HepG2 (cell line): ENCODE results near the gene OR1C1. TPM values are rescaled to one million over a fixed set of nuclear protein-coding genes. Genes with fewer than 3 reads are reported as not detected.

Experiments used
- ATAC-seq: fragments of 200-7000 bp; cut with Tn5 transposase; 3 replicates; pipeline ENCODE4 v1.9.1; 2020; ENCODE audit warnings: mild to moderate bottlenecking, moderate library complexity
- BruUV-seq: library from RNA; stranded (reverse); fragments of 400-500 nt; replicated peaks from 2 replicates; lab custom pipeline; 2021; lab: Mats Ljungman, UMichigan
- CTCF ChIA-PET: fragments of 300-600 bp; formaldehyde crosslinking; extraction: SDS; loops from one replicate; lab custom pipeline; 2021; ENCODE audit warnings: low total read pairs, inconsistent platforms, low intra/inter-chr PET ratio; lab: Yijun Ruan, JAX
- POLR2A ChIA-PET: fragments of 350-600 bp; sonication (Branson Sonifier 250); formaldehyde crosslinking; loops from one replicate; lab custom pipeline; 2020; ENCODE audit warnings: antibody characterized with exemption, inconsistent platforms; lab: Yijun Ruan, JAX
- DNase-seq: peaks from one replicate; pipeline ENCODE4 v3.0.0-alpha.2; 2015; ENCODE audit warnings: low spot score
- FAIRE-seq: peaks from 3 replicates; lab custom pipeline; 2011; peaks lifted over from hg19 to GRCh38; lab: Jason Lieb, UNC
- H2AFZ ChIP-seq: one replicate; pipeline ENCODE4 v1.6.1; 2011; ENCODE audit warnings: low read length, inconsistent platforms
- H3K27ac ChIP-seq: fragments of 300-600 bp; 3 replicates; pipeline ENCODE4 v1.8.0; 2011; ENCODE audit warnings: mixed run types, mild to moderate bottlenecking, mixed read lengths, low read length, inconsistent platforms; ENCODE audit not compliant: insufficient read depth; ENCODE audit errors: extremely low read length
- H3K27me3 ChIP-seq, 2 experiments: fragments of 200-600 bp in 1 of 2; 2 replicates in 1 of 2; 3 replicates in 1 of 2; pipeline versions ENCODE4 v1.6.0 to v1.8.0; 2011; ENCODE audit warnings: low read length in 2 of 2, mild to moderate bottlenecking in 2 of 2, moderate library complexity in 2 of 2, inconsistent platforms in 1 of 2; ENCODE audit not compliant: insufficient read depth in 2 of 2, control insufficient read depth in 1 of 2
- H3K36me3 ChIP-seq, 2 experiments: fragments of 200-600 bp in 1 of 2; replicated peaks in 1 of 2; 2 replicates in 1 of 2; 3 replicates in 1 of 2; pipeline versions ENCODE4 v1.5.1 to v1.8.0; 2011; ENCODE audit warnings: low read length in 2 of 2, inconsistent platforms in 1 of 2; ENCODE audit not compliant: insufficient read depth in 2 of 2, control insufficient read depth in 1 of 2
- H3K4me1 ChIP-seq: 2 replicates; pipeline ENCODE4 v1.5.1; 2012; ENCODE audit warnings: low read length, inconsistent platforms; ENCODE audit not compliant: insufficient read depth
- H3K4me2 ChIP-seq: 2 replicates; pipeline ENCODE4 v1.6.0; 2011; ENCODE audit warnings: low read depth, low read length, inconsistent platforms
- H3K4me3 ChIP-seq, 3 experiments: fragments of 200-600 bp in 1 of 3; sonication (generic), shearing (Covaris generic) in 1 of 3; replicated peaks in 1 of 3; 2 replicates each; pipeline ENCODE4 v1.5.1; 2011 to 2016; ENCODE audit warnings: low read length in 3 of 3, inconsistent platforms in 2 of 3, low read depth in 2 of 3, mild to moderate bottlenecking in 2 of 3, control low read depth in 1 of 3, mixed read lengths in 1 of 3; ENCODE audit not compliant: insufficient read depth in 1 of 3
- H3K79me2 ChIP-seq: one replicate; pipeline ENCODE4 v1.6.1; 2011; ENCODE audit warnings: low read length, inconsistent platforms; ENCODE audit not compliant: insufficient read depth
- H3K9ac ChIP-seq: 2 replicates; pipeline ENCODE4 v1.6.0; 2011; ENCODE audit warnings: mild to moderate bottlenecking, low read depth, low read length, inconsistent platforms; ENCODE audit not compliant: insufficient read depth
- H3K9me3 ChIP-seq: 2 replicates; pipeline ENCODE4 v1.5.1; 2012; ENCODE audit warnings: mild to moderate bottlenecking, low read length
- H4K20me1 ChIP-seq: 2 replicates; pipeline ENCODE4 v1.6.0; 2011; ENCODE audit warnings: inconsistent platforms, mild to moderate bottlenecking, low read length, moderate library complexity; ENCODE audit not compliant: insufficient read depth
- HCFC1 ChIP-seq: fragments of 150-350 bp; IDR thresholded peaks from 2 replicates; pipeline ENCODE4 v1.6.1; 2014; ENCODE audit warnings: low read depth, low read length
- HMG20A ChIP-seq: IDR thresholded peaks from 2 replicates; pipeline ENCODE4 v1.6.1; 2016; ENCODE audit warnings: borderline replicate concordance
- XRCC5 ChIP-seq: fragments of 200-400 bp; formaldehyde crosslinking; optimal IDR thresholded peaks from 2 replicates; pipeline ENCODE3; 2017; ENCODE audit warnings: mild to moderate bottlenecking, low read length
- ZNF207 ChIP-seq: fragments of 450-650 bp; IDR thresholded peaks from 2 replicates; pipeline ENCODE4 v1.6.1; 2016; ENCODE audit warnings: antibody characterized with exemption, borderline replicate concordance
- WGBS: methylation state at CpG from one replicate; pipeline ENCODE4 v1.1.6; 2017; ENCODE audit warnings: low lambda C conversion rate; 5-methylcytosine and 5-hydroxymethylcytosine counted together
- in situ Hi-C: cut with HindIII; loops from 2 replicates; pipeline ENCODE4 v1.10.0; 2017; ENCODE audit warnings: low pct_unique_long_range_greater_than_20kb; ENCODE audit not compliant: extremely low pct_ligation_motif_present
- intact Hi-C: fragments of 100-400 bp; cut with micrococcal nuclease; formaldehyde crosslinking; loops from one replicate; pipeline ENCODE4 v1.10.0; 2022; ENCODE audit not compliant: unreplicated experiment
- polyA plus RNA-seq, 8 experiments: library from polyadenylated mRNA; depleted of rRNA in 3 of 8; stranded (reverse) in 7 of 8; unstranded in 1 of 8; fragments of >200 nt; fragmentation: Illumina TruSeq in 4 of 8; extraction: Trizol in 4 of 8; gene quantifications; 2 replicates each; pipeline versions ENCODE4 v1.2.1 to v1.2.3, GENCODE V29; 2011 to 2016; ENCODE audit warnings: low read depth in 4 of 8, missing spikeins in 1 of 8, mixed read lengths in 1 of 8; ENCODE audit not compliant: insufficient read depth in 1 of 8
- total RNA-seq, 5 experiments: library from RNA; depleted of rRNA; stranded (reverse); fragments of >200 nt; fragmentation: Illumina TruSeq; extraction: Trizol; gene quantifications; 2 replicates each; pipeline ENCODE4 v1.2.3, GENCODE V29; 2016; ENCODE audit warnings: low read depth in 1 of 5
- TF ChIP-seq, protein P1 (sequence below): sonication (generic); formaldehyde crosslinking; IDR thresholded peaks from 2 replicates; pipeline ENCODE4 v1.5.1; 2020; ENCODE audit warnings: missing genetic modification reagents, mild to moderate bottlenecking, borderline replicate concordance

OR1C1 gene
- total and polyA plus RNA-seq, 2 of the 13 experiments (the other 11 are each of a cell fraction or from before 2014, with no cell fraction given): not detected

DNA sequence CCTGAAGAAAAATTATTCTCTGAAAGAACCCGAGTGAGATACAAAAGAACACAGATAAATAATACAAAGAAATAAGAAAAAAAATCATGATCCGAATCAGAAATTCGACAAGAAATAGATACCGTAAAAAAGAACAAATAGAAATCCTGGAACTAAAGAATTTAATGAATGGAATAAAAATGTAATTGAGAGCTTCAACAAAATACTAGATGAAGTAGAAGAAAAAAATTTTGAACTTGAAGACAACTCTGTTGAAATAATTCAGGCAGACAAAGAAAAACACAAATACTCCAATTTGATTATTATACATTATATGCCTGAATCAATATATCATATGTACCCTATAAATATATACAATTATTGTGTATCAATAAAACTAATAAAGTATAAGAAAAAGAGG lies 39.1 kb downstream of the OR1C1 start:
- in situ Hi-C loops: no loop called here
- no peak for ATAC-seq
- DNase-seq: no peak
- H3K9ac ChIP-seq: no peak overlapping the region
- TF ChIP-seq, protein P1, sequence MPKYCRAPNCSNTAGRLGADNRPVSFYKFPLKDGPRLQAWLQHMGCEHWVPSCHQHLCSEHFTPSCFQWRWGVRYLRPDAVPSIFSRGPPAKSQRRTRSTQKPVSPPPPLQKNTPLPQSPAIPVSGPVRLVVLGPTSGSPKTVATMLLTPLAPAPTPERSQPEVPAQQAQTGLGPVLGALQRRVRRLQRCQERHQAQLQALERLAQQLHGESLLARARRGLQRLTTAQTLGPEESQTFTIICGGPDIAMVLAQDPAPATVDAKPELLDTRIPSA (CRISPR knock-in tag): no peak
- no peak for TF ChIP-seq HCFC1
- TF ChIP-seq ZNF207: no peak
- TF ChIP-seq HMG20A (CRISPR knock-in tag): no peak
- TF ChIP-seq, all 625 proteins: peak for 0
- CTCF ChIA-PET: no interaction called here
- no peak overlapping the region for H3K4me3 ChIP-seq
- no peaks in the 10 kb centered on the region for H3K79me2 ChIP-seq
- H3K27me3 ChIP-seq: no peaks in the 10 kb centered on the region
- intact Hi-C loops: no loop called here
- peaks cover 72% of the 10 kb centered on the region for H3K9me3 ChIP-seq
- POLR2A ChIA-PET: no interaction called here
- BruUV-seq: no TSS peak
- no peaks in the 10 kb centered on the region for H4K20me1 ChIP-seq
- no peak overlapping the region for H3K27ac ChIP-seq
- no peaks in the 10 kb centered on the region for H3K4me1 ChIP-seq
- H2AFZ ChIP-seq: no peak overlapping the region
- H3K4me2 ChIP-seq: no peak overlapping the region
- no peaks in the 10 kb centered on the region for H3K36me3 ChIP-seq
- no peak for FAIRE-seq
- WGBS: 2% methylated on average over 4 of the region's 4 CpGs

DNA sequence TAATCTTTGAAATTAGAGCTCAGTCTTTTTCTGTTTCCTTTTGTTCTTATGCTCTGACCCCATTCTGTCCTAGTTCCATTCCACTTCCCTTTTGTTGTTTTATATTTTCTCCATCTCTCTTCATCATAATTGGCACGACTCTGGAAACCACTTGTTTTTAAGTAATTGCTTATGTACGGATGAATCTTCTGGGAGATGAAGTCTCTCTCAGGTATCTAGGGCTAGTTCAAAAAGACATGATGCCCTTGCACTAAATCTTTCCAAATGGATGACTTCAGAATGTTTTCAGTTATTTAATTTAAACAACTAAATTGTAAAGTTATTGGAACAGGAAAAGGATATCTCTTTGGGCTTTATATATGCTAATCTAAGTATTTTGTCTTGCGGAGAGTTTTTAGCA lies 43.8 kb downstream of the OR1C1 start, which contains the start of gene OR6F1:
Gene OR6F1, minus strand, starts transcription at position 101 of the 400 bp plus-strand sequence. CDS start 3,891 bp downstream, outside the sequence.
- Histone ChIP-seq H3K4me2 (no peak within 1 kb of the TSS), H3K79me2 (no peaks in the 10 kb centered on the region), H4K20me1 (no peaks in the 10 kb centered on the region), H2AFZ (no peak within 1 kb of the TSS), H3K27me3 (no peaks in the 10 kb centered on the region), H3K36me3 (no peaks in the 10 kb centered on the region), H3K4me3 (no peak within 1 kb of the TSS), H3K9ac (no peak within 1 kb of the TSS), H3K9me3 (peaks cover 67% of the 10 kb centered on the region), H3K27ac (no peak within 1 kb of the TSS), H3K4me1 (no peaks in the 10 kb centered on the region)
- no peak for TF ChIP-seq XRCC5
- in situ Hi-C loops (no loop called here), intact Hi-C loops (no loop called here)
- 31% methylated on average over 3 of the region's 3 CpGs for WGBS
- no peak for ATAC-seq
- ChIA-PET POLR2A (no interaction called here), CTCF (no interaction called here)
- DNase-seq: no peak
- BruUV-seq: no TSS peak
- no peak for FAIRE-seq
